Measurements from ENCODE around the gene ARFGEF2. TPM values are rescaled to one million over a fixed set of nuclear protein-coding genes. Genes with fewer than 3 reads are reported as not detected.
A peak's percentile ranks its signal among the peaks of the same experiment; 100 is the strongest.

The ARFGEF2 gene
- total and polyA plus RNA-seq, 8 donors: 22.1 to 34.5 (median 23.1) TPM

DNA sequence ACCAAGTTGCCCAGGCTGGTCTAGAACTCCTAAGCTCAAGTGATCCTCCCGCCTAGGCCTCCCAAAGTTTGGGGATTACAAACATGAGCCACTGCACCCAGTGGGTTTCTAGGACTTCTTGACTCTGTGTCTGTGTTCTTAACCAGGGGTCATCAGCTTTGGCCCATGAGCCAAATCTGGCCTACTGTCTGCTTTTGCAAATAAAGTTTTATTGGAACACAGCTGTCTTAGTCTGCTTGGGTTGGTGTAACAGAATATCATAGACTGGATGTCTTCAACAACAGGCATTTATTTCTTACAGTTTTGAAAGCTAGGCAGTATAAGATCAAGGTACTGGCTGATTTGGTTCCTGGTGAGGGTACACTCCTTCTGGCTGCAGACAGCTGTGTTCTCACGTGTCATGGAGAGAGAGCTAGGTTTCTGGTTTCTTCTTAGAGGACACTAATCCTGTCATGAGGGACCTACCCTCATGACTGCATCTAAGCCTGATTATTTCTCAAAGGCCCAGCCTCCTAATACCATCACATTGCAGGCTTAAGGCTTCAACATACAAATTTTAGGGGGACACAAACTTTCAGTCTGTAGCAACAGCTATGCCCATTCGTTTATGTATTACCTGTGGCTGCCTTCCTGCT lies 23.3 kb downstream of the ARFGEF2 start:
- Histone ChIP-seq H3K4me3 (no peak overlapping the region), H3K4me1 (peaks cover 0 to 4% of the 10 kb centered on the region in 2 donors), H3K27ac (no peak overlapping the region), H3K36me3 (peaks cover 0 to 87% of the 10 kb centered on the region in 2 donors), H3K9me3 (no peaks in the 10 kb centered on the region), H3K27me3 (no peaks in the 10 kb centered on the region)
- ATAC-seq (no peak), DNase-seq (no peak)
- TF ChIP-seq, protein P1, sequence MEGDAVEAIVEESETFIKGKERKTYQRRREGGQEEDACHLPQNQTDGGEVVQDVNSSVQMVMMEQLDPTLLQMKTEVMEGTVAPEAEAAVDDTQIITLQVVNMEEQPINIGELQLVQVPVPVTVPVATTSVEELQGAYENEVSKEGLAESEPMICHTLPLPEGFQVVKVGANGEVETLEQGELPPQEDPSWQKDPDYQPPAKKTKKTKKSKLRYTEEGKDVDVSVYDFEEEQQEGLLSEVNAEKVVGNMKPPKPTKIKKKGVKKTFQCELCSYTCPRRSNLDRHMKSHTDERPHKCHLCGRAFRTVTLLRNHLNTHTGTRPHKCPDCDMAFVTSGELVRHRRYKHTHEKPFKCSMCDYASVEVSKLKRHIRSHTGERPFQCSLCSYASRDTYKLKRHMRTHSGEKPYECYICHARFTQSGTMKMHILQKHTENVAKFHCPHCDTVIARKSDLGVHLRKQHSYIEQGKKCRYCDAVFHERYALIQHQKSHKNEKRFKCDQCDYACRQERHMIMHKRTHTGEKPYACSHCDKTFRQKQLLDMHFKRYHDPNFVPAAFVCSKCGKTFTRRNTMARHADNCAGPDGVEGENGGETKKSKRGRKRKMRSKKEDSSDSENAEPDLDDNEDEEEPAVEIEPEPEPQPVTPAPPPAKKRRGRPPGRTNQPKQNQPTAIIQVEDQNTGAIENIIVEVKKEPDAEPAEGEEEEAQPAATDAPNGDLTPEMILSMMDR (IDR thresholded peaks at IDR 0.05): no peak
- intact Hi-C loops (cut with DNase I): no loop called here

DNA sequence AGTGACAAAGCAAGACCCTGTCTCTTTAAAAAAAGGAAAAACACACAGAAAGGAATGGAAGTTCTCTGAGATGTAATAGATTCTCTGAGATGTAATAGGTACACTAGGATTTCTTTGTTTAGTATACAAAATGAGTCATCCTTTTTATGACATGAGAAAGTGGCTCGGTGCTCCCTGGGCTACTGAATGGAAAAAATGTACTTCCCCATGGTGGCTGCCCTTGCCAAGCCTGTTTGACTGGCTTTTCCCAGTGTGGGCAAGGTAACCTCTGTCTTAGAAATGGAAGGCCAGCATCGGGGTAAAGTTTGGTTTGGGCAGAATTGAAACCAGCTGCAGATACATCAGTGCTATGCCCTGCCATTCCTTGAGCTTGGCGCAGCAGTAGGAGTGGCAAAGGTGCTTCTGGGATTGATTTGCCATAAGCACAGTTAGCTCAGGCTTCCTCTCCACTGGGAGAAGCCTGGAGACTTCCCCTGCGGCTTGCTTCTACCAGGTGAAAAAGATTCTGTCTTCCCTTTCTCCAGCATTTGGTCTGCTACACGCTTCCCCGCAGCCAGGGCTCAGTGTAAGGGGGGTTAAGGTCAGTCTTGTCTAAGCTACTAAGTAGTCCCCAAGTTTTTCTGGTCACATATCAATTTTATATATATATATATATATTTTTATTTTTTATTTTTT lies 24.5 kb downstream of the ARFGEF2 start:
- ATAC-seq (peak; percentile 72), DNase-seq (peak in 1 of 4 donors; percentile 46)
- no peak overlapping the region for H3K27ac ChIP-seq
- intact Hi-C loops (cut with DNase I): no loop called here
- H3K4me3 ChIP-seq: no peak overlapping the region
- TF ChIP-seq, protein P1 (IDR thresholded peaks at IDR 0.05): no peak
- peaks cover 0 to 4% of the 10 kb centered on the region in 2 donors for H3K4me1 ChIP-seq
- no peaks in the 10 kb centered on the region for H3K9me3 ChIP-seq
- H3K36me3 ChIP-seq: peaks cover 0 to 95% of the 10 kb centered on the region in 2 donors
- H3K27me3 ChIP-seq: no peaks in the 10 kb centered on the region

DNA sequence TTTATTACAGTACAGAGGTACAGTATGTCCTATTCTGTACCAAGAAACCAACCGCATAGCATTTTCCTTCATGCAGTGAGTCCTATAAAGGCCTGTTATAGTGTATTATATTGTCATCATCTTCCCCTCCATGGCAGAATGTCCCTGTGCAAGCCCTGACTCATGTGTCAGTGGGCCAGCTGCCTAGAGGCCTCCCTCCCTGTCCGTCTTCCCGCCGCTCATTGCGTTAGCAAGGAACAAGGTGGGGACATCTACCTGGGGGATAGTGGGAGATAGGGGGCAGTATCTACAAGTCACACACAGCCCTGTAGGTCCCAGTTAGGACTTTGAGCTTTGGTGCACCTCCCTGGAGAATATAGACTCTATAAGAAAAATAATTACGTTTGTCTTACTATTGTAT lies 27.1 kb downstream of the ARFGEF2 start:
- no peaks in the 10 kb centered on the region for H3K27me3 ChIP-seq
- H3K4me1 ChIP-seq: peaks cover 0 to 4% of the 10 kb centered on the region in 2 donors
- peaks cover 0 to 95% of the 10 kb centered on the region in 2 donors for H3K36me3 ChIP-seq
- intact Hi-C loops (cut with DNase I): no loop called here
- ATAC-seq: no peak
- TF ChIP-seq, protein P1 (IDR thresholded peaks at IDR 0.05): no peak
- no peak for DNase-seq
- no peaks in the 10 kb centered on the region for H3K9me3 ChIP-seq
- H3K27ac ChIP-seq: no peak overlapping the region
- no peak overlapping the region for H3K4me3 ChIP-seq

GRCh38 chr20:48949304-48950170 lies 28.0 kb downstream of the ARFGEF2 start:
- TF ChIP-seq, protein P1 (IDR thresholded peaks at IDR 0.05): no peak
- peaks cover 0 to 95% of the 10 kb centered on the region in 2 donors for H3K36me3 ChIP-seq

More at GRCh38 chr20:48949304-48950170, 28.0 kb downstream of the ARFGEF2 start:
- Histone ChIP-seq H3K27me3 (no peaks in the 10 kb centered on the region), H3K4me3 (no peak overlapping the region), H3K9me3 (no peaks in the 10 kb centered on the region), H3K27ac (no peak overlapping the region), H3K4me1 (peaks cover 0 to 4% of the 10 kb centered on the region in 2 donors)
- intact Hi-C loops (cut with DNase I): no loop called here
- DNase-seq: peak in 1 of 4 donors; percentile 42
- peak; percentile 88 for ATAC-seq
